ENCODE data around the gene ZKSCAN4. TPM values are rescaled to one million over a fixed set of nuclear protein-coding genes. Genes with fewer than 3 reads are reported as not detected.

Gene ZKSCAN4
- total RNA-seq, 1 donor from 2014 or later = 6.0 TPM

Other genes starting within 250 kb of the ZKSCAN4 start
- 0.12 and 0.41 TPM in 2 replicates for gene ZNF165, start 171.7 kb downstream of the ZKSCAN4 start, total RNA-seq
- gene ZSCAN16, start 127.7 kb downstream of the ZKSCAN4 start, total RNA-seq = 4.8 TPM in 2 replicates
- 18.2 and 18.5 TPM in 2 replicates for gene ZKSCAN8, start 110.4 kb downstream of the ZKSCAN4 start, total RNA-seq
- 6.1 and 8.1 TPM in 2 replicates for gene ZSCAN9, start 27.0 kb downstream of the ZKSCAN4 start, total RNA-seq
- 0.16 TPM in 1 of 2 replicates, not detected in the other for gene NKAPL, start 7.0 kb upstream of the ZKSCAN4 start, total RNA-seq
- gene ZSCAN26, start 14.9 kb upstream of the ZKSCAN4 start, total RNA-seq = 5.4 and 6.0 TPM in 2 replicates
- 1.7 and 2.0 TPM in 2 replicates for gene PGBD1, start 29.3 kb upstream of the ZKSCAN4 start, total RNA-seq
- 1.0 and 1.2 TPM in 2 replicates for gene ZSCAN31, start 83.9 kb upstream of the ZKSCAN4 start, total RNA-seq
- gene ZKSCAN3, start 97.7 kb upstream of the ZKSCAN4 start, total RNA-seq = 2.9 and 3.3 TPM in 2 replicates
- 5.6 and 5.7 TPM in 2 replicates for gene ZSCAN12, start 147.5 kb upstream of the ZKSCAN4 start, total RNA-seq
- gene ZSCAN23, start 191.2 kb upstream of the ZKSCAN4 start, total RNA-seq = 1.1 and 2.2 TPM in 2 replicates